ENCODE measurements around the gene CNNM1. TPM values are rescaled to one million over a fixed set of nuclear protein-coding genes. Genes with fewer than 3 reads are reported as not detected.

The CNNM1 gene
- total RNA-seq, 1 donor: 3.5 TPM

- TF ChIP-seq, protein P1, sequence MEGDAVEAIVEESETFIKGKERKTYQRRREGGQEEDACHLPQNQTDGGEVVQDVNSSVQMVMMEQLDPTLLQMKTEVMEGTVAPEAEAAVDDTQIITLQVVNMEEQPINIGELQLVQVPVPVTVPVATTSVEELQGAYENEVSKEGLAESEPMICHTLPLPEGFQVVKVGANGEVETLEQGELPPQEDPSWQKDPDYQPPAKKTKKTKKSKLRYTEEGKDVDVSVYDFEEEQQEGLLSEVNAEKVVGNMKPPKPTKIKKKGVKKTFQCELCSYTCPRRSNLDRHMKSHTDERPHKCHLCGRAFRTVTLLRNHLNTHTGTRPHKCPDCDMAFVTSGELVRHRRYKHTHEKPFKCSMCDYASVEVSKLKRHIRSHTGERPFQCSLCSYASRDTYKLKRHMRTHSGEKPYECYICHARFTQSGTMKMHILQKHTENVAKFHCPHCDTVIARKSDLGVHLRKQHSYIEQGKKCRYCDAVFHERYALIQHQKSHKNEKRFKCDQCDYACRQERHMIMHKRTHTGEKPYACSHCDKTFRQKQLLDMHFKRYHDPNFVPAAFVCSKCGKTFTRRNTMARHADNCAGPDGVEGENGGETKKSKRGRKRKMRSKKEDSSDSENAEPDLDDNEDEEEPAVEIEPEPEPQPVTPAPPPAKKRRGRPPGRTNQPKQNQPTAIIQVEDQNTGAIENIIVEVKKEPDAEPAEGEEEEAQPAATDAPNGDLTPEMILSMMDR (IDR thresholded peaks at IDR 0.05; ENCODE audit: insufficient read depth, low read depth, low read length): no peak
- DNase-seq (ENCODE audit: low read depth): no peak
Observed at GRCh38 chr10:99340650-99341049, 11.5 kb downstream of the CNNM1 start.

DNA sequence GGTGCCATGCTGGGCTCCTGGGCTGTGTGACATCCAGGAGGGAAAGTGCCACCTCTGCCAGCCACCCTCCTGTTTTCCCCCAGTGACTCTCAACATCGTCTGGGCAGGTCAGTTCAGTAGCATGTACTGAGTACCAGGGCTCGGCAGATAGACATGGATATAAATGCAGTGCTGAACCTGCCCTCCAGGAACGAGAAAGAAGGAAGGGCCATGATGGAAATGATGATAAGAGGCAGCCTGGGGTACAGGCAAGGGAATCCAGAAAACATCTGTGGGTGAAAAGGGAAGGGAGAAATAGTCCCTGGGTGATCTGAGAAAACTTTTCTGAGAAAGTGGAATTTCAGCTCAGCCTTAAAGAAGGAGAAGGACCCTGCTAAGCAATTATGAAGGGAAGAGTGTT lies 12.1 kb downstream of the CNNM1 start:
- no peak overlapping the region for H3K4me3 ChIP-seq (ENCODE audit: low read depth, low read length)
- DNase-seq (ENCODE audit: low read depth): no peak
- TF ChIP-seq, protein P1 (IDR thresholded peaks at IDR 0.05; ENCODE audit: insufficient read depth, low read depth, low read length): no peak

More at GRCh38 chr10:99340650-99341049, 11.5 kb downstream of the CNNM1 start:
- no peak overlapping the region for H3K4me3 ChIP-seq (ENCODE audit: low read depth, low read length)

- TF ChIP-seq, protein P1 (IDR thresholded peaks at IDR 0.05; ENCODE audit: insufficient read depth, low read depth, low read length): no peak
- DNase-seq (ENCODE audit: low read depth): no peak
- no peak overlapping the region for H3K4me3 ChIP-seq (ENCODE audit: low read depth, low read length)
Observed at GRCh38 chr10:99341860-99342490, 12.8 kb downstream of the CNNM1 start.

DNA sequence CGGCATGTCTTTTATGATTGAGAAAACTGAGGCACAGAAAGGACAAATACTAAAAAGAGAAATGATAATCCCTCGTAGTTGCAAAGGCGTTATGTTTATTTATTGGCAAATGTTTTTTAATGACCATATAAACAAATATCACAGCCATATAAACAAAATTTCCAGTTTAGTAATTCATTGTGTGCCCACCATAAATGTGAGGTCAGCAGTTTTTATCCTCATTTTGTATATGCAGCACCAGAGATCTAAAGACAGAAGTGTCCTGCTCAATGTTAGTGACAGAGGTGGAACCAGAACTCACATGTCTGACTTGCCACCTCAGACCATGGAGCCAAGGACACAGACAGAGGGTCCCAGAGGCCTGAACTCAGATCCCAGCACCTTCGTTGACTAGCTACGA lies 14.1 kb downstream of the CNNM1 start:
- TF ChIP-seq, protein P1 (IDR thresholded peaks at IDR 0.05; ENCODE audit: insufficient read depth, low read depth, low read length): no peak
- DNase-seq (ENCODE audit: low read depth): no peak
- no peak overlapping the region for H3K4me3 ChIP-seq (ENCODE audit: low read depth, low read length)

DNA sequence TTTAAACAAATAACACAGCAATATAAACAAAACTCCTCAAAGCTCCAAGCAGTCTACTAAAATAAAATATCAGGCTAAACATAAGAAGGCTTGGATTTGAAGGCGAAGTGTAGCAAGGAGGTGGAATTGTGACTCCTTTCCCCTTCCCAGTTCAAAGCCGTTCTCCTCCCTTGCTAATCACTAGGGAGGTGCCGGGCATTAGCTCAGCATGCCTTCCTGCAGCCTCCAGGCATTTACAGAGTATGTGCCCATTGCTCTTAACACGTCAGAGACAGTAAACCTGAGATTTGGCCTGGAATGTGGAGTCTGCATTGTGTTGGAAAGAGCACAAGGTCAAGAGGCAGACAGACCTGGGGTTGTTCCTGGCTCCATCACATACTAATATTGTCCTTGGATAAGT lies 15.6 kb downstream of the CNNM1 start:
- DNase-seq (ENCODE audit: low read depth): no peak
- TF ChIP-seq, protein P1 (IDR thresholded peaks at IDR 0.05; ENCODE audit: insufficient read depth, low read depth, low read length): no peak
- no peak overlapping the region for H3K4me3 ChIP-seq (ENCODE audit: low read depth, low read length)

DNA sequence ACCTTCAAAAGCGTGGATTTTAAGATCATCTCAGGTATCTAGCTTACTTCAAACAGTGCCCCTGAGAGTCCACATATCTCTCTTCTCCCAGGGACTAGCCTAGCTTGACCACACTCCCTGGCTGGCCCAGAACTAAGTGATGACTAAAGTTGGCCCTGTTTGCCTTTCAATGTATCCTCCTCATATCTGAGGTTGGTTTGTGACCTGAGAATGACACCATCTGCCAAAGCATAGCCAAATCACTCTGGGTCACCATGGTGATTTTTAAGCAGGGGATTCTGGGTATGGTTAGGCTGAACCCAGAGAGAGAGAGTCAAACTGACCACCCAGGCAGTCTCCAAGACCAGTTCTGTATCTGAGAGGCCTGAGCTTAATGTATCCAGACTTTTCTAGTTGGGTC lies 16.2 kb downstream of the CNNM1 start:
- no peak for DNase-seq (ENCODE audit: low read depth)
- TF ChIP-seq, protein P1 (IDR thresholded peaks at IDR 0.05; ENCODE audit: insufficient read depth, low read depth, low read length): no peak
- H3K4me3 ChIP-seq (ENCODE audit: low read depth, low read length): no peak overlapping the region

GRCh38 chr10:99346247-99346646 lies 17.1 kb downstream of the CNNM1 start:
- H3K4me3 ChIP-seq (ENCODE audit: low read depth, low read length): no peak overlapping the region
- TF ChIP-seq, protein P1 (IDR thresholded peaks at IDR 0.05; ENCODE audit: insufficient read depth, low read depth, low read length): no peak
- peak; percentile 61 for DNase-seq (ENCODE audit: low read depth)

Data from fibroblast of villous mesenchyme (primary cell).